IMR-90 (cell line): ENCODE data around the gene CTNNA2. TPM values are rescaled to one million over a fixed set of nuclear protein-coding genes. Genes with fewer than 3 reads are reported as not detected.
A peak's percentile ranks its signal among the peaks of the same experiment; 100 is the strongest.

ENCODE experiments used
- ATAC-seq: fragments of 200-7000 bp; cut with Tn5 transposase; 2 replicates; pipeline ENCODE4 v1.9.1; 2020; ENCODE audit warnings: low read depth, mild to moderate bottlenecking, moderate library complexity
- BruUV-seq: library from RNA; stranded (reverse); fragments of 400-500 nt; replicated peaks from 2 replicates; lab custom pipeline; 2021; lab: Mats Ljungman, UMichigan
- CTCF ChIA-PET: fragments of 300-600 bp; formaldehyde crosslinking; extraction: SDS; loops from one replicate; lab custom pipeline; 2021; ENCODE audit warnings: antibody characterized with exemption; lab: Yijun Ruan, JAX
- POLR2A ChIA-PET: fragments of 300-600 bp; sonication (Branson Sonifier 250); formaldehyde crosslinking; loops from one replicate; lab custom pipeline; 2022; ENCODE audit warnings: antibody characterized with exemption; ENCODE audit not compliant: unreplicated experiment; lab: Charles Lee
- DNase-seq: peaks from one replicate; pipeline ENCODE4 v3.0.0; 2013
- H2AFZ ChIP-seq: replicated peaks from 2 replicates; pipeline ENCODE3; 2013; ENCODE audit warnings: low read length, mild to moderate bottlenecking; ENCODE audit not compliant: poor library complexity
- H2AK5ac ChIP-seq: 2 replicates; pipeline ENCODE4 v1.6.1; 2013; ENCODE audit warnings: low read depth, low read length, inconsistent platforms
- H2AK9ac ChIP-seq: replicated peaks from 2 replicates; pipeline ENCODE3; 2013; ENCODE audit warnings: mild to moderate bottlenecking, low read depth, low read length, moderate library complexity; ENCODE audit not compliant: poor library complexity
- H2BK120ac ChIP-seq: 2 replicates; pipeline ENCODE4 v1.6.1; 2013; ENCODE audit warnings: low read depth, low read length, inconsistent platforms
- H2BK15ac ChIP-seq: 3 replicates; pipeline ENCODE4 v1.6.1; 2013; ENCODE audit warnings: low read depth, low read length, inconsistent platforms
- H2BK20ac ChIP-seq: 2 replicates; pipeline ENCODE4 v1.6.1; 2013; ENCODE audit warnings: low read depth, mild to moderate bottlenecking, inconsistent platforms, low read length, moderate library complexity
- H2BK5ac ChIP-seq: 2 replicates; pipeline ENCODE4 v1.6.1; 2013; ENCODE audit warnings: mild to moderate bottlenecking, low read depth, low read length, inconsistent platforms; ENCODE audit not compliant: poor library complexity, severe bottlenecking
- H3K14ac ChIP-seq: replicated peaks from 2 replicates; pipeline ENCODE4 v1.6.1; 2013; ENCODE audit warnings: low read depth, low read length, inconsistent platforms
- H3K18ac ChIP-seq: 2 replicates; pipeline ENCODE4 v1.6.1; 2013; ENCODE audit warnings: low read depth, low read length, control low read depth
- H3K23ac ChIP-seq: 2 replicates; pipeline ENCODE4 v1.6.1; 2013; ENCODE audit warnings: low read depth, low read length, inconsistent platforms
- H3K27ac ChIP-seq: 2 replicates; pipeline ENCODE4 v1.5.1; 2013; ENCODE audit warnings: mild to moderate bottlenecking, control low read depth, low read length; ENCODE audit not compliant: insufficient read depth
- H3K27me3 ChIP-seq: 2 replicates; pipeline ENCODE4 v1.6.1; 2013; ENCODE audit warnings: low read length; ENCODE audit not compliant: control insufficient read depth, insufficient read depth
- H3K36me3 ChIP-seq: 2 replicates; pipeline ENCODE4 v1.6.1; 2013; ENCODE audit warnings: low read length, mixed read lengths; ENCODE audit not compliant: control insufficient read depth, insufficient read depth
- H3K4ac ChIP-seq: 2 replicates; pipeline ENCODE4 v1.6.1; 2013; ENCODE audit warnings: low read depth, low read length, inconsistent platforms
- H3K4me1 ChIP-seq: 2 replicates; pipeline ENCODE4 v1.6.1; 2013; ENCODE audit warnings: low read length, mixed read lengths; ENCODE audit not compliant: control insufficient read depth, insufficient read depth
- H3K4me2 ChIP-seq: 2 replicates; pipeline ENCODE4 v1.6.1; 2013; ENCODE audit warnings: low read depth, mild to moderate bottlenecking, control low read depth, low read length, moderate library complexity
- H3K4me3 ChIP-seq: 2 replicates; pipeline ENCODE4 v1.5.1; 2013; ENCODE audit warnings: low read depth, mild to moderate bottlenecking, control low read depth, low read length, moderate library complexity; ENCODE audit not compliant: insufficient read depth
- H3K56ac ChIP-seq: 2 replicates; pipeline ENCODE4 v1.6.1; 2013; ENCODE audit warnings: low read length, inconsistent platforms; ENCODE audit not compliant: insufficient read depth; ENCODE audit errors: extremely low read depth
- H3K79me1 ChIP-seq, 2 experiments: 2 replicates each; pipeline ENCODE4 v1.6.1; 2013; ENCODE audit warnings: low read length in 2 of 2, inconsistent platforms in 1 of 2, low read depth in 1 of 2
- H3K9ac ChIP-seq: 2 replicates; pipeline ENCODE4 v1.6.1; 2013; ENCODE audit warnings: low read depth, low read length, control low read depth
- H3K9me1 ChIP-seq: 2 replicates; pipeline ENCODE4 v1.6.1; 2013; ENCODE audit warnings: low read length, inconsistent platforms; ENCODE audit not compliant: insufficient read depth
- H3K9me3 ChIP-seq: 2 replicates; pipeline ENCODE4 v1.6.1; 2013; ENCODE audit warnings: low read length; ENCODE audit not compliant: control insufficient read depth, insufficient read depth
- H4K20me1 ChIP-seq: 2 replicates; pipeline ENCODE4 v1.6.1; 2013; ENCODE audit warnings: low read length, inconsistent platforms; ENCODE audit not compliant: insufficient read depth
- H4K5ac ChIP-seq: 2 replicates; pipeline ENCODE4 v1.6.1; 2013; ENCODE audit warnings: mild to moderate bottlenecking, low read depth, low read length, control low read depth
- H4K8ac ChIP-seq, 2 experiments: 2 replicates each; pipeline ENCODE4 v1.6.1; 2013; ENCODE audit warnings: low read depth in 2 of 2, low read length in 2 of 2, control low read depth in 1 of 2, inconsistent platforms in 1 of 2
- H4K91ac ChIP-seq: 2 replicates; pipeline ENCODE4 v1.6.1; 2013; ENCODE audit warnings: low read depth, low read length, inconsistent platforms; ENCODE audit not compliant: insufficient read depth
- MAFK ChIP-seq: IDR thresholded peaks from 2 replicates; pipeline ENCODE4 v1.6.1; 2012; ENCODE audit warnings: low read depth, low read length, improper control_type of control experiment
- NFE2L2 ChIP-seq: fragments of 150-350 bp; IDR thresholded peaks from 2 replicates; pipeline ENCODE4 v1.6.1; 2016; ENCODE audit warnings: low read depth, mild to moderate bottlenecking, low read length
- WGBS, 2 experiments: methylation state at CpG; one replicate each; pipeline versions ENCODE4 v1.1.5 to v1.1.7; 2013; ENCODE audit warnings: missing lambda C conversion rate in 2 of 2; ENCODE audit not compliant: insufficient read length in 1 of 2; ENCODE audit errors: extremely low coverage in 2 of 2; 5-methylcytosine and 5-hydroxymethylcytosine counted together
- dilution Hi-C: fragments of 300-500 bp; cut with HindIII; formaldehyde crosslinking; loops from one replicate; pipeline ENCODE4 v1.14.3; 2018; ENCODE audit warnings: low sequenced_read_pairs; ENCODE audit not compliant: unreplicated experiment
- in situ Hi-C: fragments of 300-500 bp; cut with MboI; formaldehyde crosslinking; loops from 3 replicates; pipeline ENCODE4 v1.14.3; 2019; ENCODE audit warnings: low sequenced_read_pairs, inconsistent platforms, mixed read lengths
- intact Hi-C: fragments of 100-400 bp; cut with micrococcal nuclease; formaldehyde crosslinking; loops from 2 replicates; pipeline ENCODE4 v1.10.0; 2022
- polyA plus RNA-seq, 3 experiments: library from polyadenylated mRNA; depleted of rRNA; stranded (reverse); fragments of >200 nt; gene quantifications; 2 replicates each; pipeline ENCODE4 v1.2.3, GENCODE V29; 2012; ENCODE audit warnings: low replicate concordance in 1 of 3
- total RNA-seq: library from RNA; depleted of rRNA; stranded (reverse); fragments of >200 nt; gene quantifications from 2 replicates; pipeline ENCODE4 v1.2.3, GENCODE V29; 2012

The CTNNA2 gene
- total and polyA plus RNA-seq, 2 of the 4 experiments (the other 2 are of a cell fraction) = not detected

- no peak overlapping the region for H3K9ac ChIP-seq
- ATAC-seq = no peak
- no peak overlapping the region for H4K5ac ChIP-seq
- CTCF ChIA-PET = no interaction called here
- no peaks in the 10 kb centered on the region; the same call in 1 of the 2 replicates for H3K9me3 ChIP-seq
- H3K27me3 ChIP-seq = no peaks in the 10 kb centered on the region
- no peak overlapping the region for H3K23ac ChIP-seq
- H3K9me1 ChIP-seq = no peaks in the 10 kb centered on the region
- no peaks in the 10 kb centered on the region for H3K79me1 ChIP-seq
- H4K8ac ChIP-seq = no peak overlapping the region
- dilution Hi-C loops (no loop called here), intact Hi-C loops (no loop called here), in situ Hi-C loops (no loop called here)
- no peaks in the 10 kb centered on the region for H3K4me1 ChIP-seq
- no peak overlapping the region for H3K4me2 ChIP-seq
- WGBS, 2 experiments = 18% methylated on average over 3 of the region's 4 CpGs; no CpG with 5 or more reads in 1 of the 2 experiments
- peak; percentile 46 for TF ChIP-seq MAFK
- TF ChIP-seq NFE2L2 = no peak
- no peak overlapping the region for H2AK9ac ChIP-seq
- DNase-seq = no peak
- no peaks in the 10 kb centered on the region for H3K36me3 ChIP-seq
- H3K4ac ChIP-seq = no peak overlapping the region
- H2BK15ac ChIP-seq = no peak overlapping the region
- BruUV-seq = no TSS peak
- no peak overlapping the region for H3K27ac ChIP-seq
- H2BK5ac ChIP-seq = no peak overlapping the region
- no peak overlapping the region for H2BK120ac ChIP-seq
- POLR2A ChIA-PET = no interaction called here
- no peak overlapping the region for H4K91ac ChIP-seq
- no peak overlapping the region for H2AK5ac ChIP-seq
- no peak overlapping the region for H3K18ac ChIP-seq
- H4K20me1 ChIP-seq = no peaks in the 10 kb centered on the region
- no peak overlapping the region for H3K4me3 ChIP-seq
- H2BK20ac ChIP-seq = no peak overlapping the region
- H3K14ac ChIP-seq = no peak overlapping the region
- H3K56ac ChIP-seq = no peak overlapping the region
- no peak overlapping the region for H2AFZ ChIP-seq
Observed at GRCh38 chr2:80634590-80634989, 1121.7 kb downstream of the CTNNA2 start.
